OCI-M2 (cell line): Measurements from ENCODE around the gene BPI.
"Not testable (repeated sequence)": the region's sequence is repeated elsewhere in the genome, so short reads cannot be mapped to it uniquely, and the experiment has no call there.

Source experiments
- DNase-seq: peaks from one replicate; lab custom pipeline; 2025; ENCODE audit not compliant: unreplicated experiment; lab: John Stamatoyannopoulos, UW

BPI gene

DNA sequence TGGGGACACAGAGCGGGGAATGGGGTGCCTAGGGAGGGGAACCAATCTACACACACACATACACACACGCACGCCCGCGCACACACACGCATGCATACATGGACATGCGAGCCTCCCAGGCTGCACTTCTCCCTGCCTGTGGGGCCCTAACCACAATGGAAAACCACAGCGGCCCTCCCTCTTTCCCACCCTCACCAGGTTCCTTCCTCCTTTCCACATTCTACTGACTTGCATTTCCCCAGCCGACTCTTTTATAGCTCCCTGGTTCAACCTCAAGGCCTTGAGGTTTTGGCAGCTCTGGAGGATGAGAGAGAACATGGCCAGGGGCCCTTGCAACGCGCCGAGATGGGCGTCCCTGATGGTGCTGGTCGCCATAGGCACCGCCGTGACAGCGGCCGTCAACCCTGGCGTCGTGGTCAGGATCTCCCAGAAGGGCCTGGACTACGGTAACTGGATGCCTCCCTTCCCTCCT, at the start of gene BPI:
Gene BPI (plus strand): TSS at position 249 of the 472 bp plus-strand sequence. CDS start 68 bp downstream, at position 317.
- DNase-seq = no peak

DNA sequence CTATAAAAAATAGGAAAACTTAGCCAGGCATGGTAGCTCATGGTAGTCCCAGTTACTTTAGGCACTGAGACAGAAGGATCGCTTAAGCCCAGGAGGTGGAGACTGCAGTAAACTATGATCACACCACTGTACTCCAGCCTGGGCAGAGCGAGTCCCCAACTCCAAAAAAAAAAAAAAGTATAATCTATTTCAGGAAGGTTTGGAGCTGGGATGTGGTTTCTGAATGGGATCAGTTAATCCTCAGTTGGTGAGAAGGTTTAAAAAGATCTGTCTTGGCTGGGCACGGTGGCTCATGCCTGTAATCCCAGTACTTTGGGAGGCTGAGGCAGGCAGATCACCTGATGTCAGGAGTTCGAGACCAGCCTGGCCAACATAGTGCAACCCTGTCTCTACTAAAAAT, 49.3 kb upstream of the BPI start:
- DNase-seq = not testable (repeated sequence)

DNA sequence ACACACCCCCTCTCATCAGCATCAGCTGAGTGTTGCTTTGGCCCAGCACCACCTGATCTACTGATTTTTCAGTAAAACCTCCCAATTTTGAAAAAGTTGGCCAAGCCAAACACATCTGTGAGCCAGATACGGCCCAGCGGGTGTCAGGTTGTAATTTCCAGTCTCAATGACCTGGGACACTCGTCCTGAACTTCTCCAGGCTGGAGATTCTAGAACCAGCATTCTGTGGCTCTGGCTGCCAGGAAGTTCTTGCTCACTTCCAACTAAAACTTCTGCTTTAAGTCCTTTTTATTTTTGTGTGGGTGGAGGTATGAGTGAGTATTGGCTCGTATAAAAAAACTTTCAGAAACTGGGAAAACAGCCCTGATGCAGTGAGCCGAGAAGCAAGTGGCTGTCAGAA, 48.6 kb upstream of the BPI start:
- no peak for DNase-seq

DNA sequence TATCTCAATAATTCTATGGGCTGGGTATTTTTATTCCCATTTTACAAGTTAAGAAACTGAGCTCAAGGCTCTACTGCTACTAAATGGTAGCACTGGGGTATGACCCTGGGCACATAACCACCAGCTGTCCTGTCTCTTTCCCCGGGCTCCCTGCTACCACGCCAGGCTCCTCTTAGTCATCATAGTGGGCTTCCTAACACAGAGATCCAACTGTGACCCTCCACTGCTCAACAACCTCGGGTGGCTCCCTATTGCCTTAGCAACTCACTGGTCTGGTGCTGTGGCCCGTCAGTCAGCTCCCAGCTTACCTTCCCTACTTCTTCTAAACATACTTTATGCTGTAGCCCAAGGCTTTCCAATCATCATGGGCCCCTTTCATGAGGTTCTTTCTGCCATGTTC, 47.9 kb upstream of the BPI start:
- no peak for DNase-seq

DNA sequence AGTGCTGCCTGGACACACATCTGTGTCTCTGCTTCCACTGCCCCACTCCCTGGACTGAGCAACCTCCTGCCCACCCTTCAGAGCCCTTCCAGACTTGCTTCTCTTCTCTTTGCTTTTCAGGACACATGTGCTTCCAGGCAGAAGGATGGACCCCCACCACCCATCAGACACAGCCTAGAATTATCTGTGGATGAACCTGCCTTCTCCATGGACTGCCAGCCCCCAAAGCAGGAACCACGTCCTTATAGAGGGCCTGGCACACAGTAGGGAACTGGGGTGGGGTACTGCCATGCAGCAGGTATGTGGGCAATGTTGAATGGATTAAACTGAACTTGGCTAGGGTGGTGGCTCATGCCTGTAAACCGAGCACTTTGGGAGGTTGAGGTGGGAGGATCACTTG, 47.0 kb upstream of the BPI start:
- DNase-seq = no peak

DNA sequence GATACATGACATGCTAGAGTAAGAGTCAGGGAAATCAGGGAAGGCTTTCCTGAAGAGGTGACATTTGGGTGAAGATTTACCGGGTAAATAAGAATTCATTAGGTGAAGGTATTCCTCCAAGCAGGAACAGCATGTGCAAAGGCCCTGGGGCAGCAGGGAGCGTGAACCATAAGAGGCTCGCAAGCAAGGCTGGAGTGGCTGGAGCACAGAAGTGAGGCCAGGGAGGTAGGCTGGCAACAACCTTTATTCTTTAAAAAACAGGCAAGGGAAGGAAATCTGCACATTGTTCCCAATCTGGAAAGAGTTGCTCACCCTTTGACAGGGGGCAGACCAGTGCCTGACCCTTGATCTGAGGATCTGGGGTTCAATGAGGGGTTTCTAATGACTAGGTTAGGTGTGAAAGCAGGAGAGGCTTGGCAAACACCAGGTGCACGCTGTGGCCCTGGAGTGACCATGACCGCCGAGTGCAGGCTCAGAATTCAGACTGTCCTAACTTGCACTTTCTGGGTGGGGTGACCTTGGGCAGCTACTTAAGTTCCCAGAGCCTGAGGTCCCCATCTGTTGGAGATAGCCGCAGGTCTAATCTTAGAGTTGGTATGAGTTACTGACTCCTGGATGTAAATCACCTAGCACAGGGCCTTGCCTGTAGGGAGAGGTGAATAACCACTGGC, 45.3 kb upstream of the BPI start:
- DNase-seq = no peak

DNA sequence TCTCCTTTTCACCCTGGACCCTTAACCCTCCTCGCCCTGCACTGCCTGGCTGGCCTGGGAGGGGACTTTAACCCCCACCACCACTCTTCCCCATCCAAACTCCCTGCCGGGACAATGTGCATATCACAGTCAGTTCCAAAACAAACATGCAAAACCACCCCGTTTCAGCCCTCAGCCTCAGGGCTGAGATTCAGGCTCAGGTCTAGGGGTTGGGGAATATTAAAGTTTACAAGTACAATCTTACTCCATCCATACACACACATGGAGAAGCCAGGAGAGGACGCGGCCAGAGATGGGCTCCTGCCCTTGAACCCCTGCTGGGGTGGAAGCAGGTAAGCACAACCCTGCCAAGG, 44.0 kb upstream of the BPI start:
- no peak for DNase-seq

DNA sequence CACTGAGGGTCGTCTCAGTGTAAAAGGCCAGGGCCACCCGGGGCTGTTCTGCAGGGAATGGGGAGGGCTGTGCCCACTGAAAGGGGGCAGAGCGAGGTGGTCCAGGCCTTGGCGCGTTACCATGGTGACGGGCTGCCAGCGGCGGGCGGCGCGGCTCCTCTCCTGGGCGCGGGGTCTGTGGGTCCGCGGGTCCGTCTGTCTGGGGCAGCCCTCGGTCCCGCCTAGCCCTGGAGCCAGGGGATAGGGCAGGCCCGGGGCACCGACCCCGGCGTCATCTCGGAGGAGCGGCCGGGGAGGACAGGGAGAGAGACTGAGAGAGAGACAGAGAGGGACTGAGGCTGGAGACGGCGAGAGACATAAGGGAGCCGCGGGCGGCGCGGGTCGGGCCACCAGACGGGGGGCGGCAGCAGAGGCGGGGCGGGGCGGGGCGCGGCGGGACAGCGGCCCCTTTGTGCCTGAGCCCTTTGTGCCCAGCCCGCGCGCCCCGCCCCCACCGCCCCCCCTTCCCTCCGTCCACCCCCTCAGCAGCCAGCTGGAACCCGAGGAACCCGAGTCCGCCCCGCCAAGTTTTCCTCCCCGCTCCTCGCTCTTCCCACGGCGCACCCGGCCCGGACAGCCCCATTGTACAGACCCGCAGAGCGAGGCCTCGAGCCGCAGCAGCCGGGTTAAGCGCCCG, 43.4 kb upstream of the BPI start, which contains the start of gene KIAA1755:
Gene KIAA1755 (minus strand): TSS at position 358 of the 676 bp plus-strand sequence. CDS start 235 bp downstream, at position 123.
- no peak for DNase-seq

DNA sequence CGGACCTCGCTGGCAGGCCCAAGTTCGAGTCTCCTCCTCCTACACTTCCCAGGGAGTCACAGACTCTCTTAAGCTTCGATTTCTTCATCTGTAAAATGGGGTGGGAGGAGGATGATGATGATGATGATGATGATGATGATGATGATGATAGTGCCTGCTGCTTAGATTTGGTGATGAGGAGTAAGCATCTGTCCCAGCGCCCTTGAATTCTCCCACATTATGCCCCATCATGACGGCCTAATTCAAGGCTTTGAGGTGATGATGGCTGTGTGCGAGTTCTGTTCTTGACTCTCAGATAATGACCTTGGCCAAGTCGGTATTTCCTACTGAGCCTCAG, 42.9 kb upstream of the BPI start:
- no peak for DNase-seq

DNA sequence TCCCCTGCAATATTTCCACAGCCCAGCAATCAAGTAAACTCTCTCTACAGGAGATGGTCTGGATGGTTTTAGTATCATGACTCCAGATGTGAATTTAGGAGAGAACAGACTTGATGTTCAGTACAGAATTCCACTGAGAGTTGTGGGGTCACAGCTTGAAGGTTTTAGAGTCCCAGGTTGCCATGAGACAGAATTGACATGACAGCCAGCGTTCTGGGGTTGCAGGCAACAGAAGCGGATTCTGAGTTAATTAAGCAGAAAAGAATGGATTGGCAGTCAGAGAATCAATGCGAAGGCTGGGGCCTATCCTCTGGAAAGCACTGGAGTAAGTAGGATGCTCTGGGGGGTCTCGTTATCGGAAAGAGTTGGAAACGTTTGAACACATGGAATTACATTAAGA, 41.0 kb upstream of the BPI start:
- DNase-seq = no peak

DNA sequence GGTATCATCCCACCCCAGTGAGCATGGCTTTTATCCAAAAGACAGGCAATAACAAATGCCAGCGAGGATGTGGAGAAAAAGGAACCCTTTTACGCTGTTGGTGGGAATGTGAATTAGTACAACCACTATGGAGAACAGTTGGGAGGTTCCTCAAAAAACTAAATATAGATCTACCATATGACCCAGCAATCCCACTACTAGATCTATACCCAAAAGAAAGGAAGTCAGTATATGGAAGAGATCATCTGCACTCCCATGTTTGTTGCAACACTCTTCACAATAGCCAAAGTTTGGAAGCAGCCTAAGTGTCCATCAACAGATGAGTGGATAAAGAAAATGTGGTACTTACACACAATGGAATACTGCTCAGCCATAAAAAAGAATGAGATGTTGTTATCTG, 37.5 kb upstream of the BPI start:
- no peak for DNase-seq

DNA sequence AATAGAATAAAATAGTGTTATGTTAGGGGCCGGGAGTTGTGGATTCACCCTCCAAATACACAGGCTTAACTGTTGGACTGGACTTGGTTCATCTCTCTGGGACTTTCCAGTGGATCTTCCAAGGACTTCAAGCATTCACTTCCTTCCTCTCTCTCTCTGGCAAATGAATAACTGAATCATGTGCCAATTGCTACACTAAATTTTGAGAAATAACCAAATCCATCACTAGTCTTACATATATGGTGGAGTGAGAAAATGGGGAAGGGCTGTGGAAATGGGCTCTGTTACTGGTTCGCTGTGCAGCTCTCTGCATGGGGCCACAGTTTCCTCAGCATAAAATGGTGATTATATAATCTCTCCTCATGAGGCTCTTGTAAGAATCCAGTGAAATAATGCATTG, 36.7 kb upstream of the BPI start:
- DNase-seq = no peak

DNA sequence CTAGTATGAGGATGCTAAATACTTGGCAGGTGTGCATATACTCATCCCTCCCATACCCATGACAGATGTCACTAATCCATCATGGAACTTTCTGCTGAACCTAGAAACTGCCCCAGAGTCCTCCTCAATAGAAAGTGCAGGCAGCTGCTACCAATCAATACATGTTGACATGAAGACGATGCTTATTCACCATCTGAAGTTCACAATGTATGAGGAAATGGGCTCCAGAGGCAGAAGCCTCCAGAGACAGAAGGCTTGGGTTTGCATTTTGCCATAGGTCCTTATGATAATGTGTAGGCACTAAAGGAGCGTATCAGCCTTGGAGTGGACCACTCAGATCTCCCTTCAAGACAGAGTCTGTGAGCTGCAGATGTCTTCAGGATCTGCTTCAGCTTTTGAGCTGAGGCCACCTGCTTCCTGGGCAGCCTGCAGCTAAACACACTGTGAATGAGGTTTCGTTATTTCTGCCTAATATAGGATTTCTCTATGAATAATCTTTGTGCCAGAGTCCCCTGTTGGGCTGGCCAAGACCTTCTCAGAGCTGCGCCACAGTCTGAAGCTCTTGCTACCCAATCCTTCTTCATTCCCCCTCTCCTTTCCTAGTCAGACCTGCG, 35.9 kb upstream of the BPI start:
- DNase-seq = no peak

DNA sequence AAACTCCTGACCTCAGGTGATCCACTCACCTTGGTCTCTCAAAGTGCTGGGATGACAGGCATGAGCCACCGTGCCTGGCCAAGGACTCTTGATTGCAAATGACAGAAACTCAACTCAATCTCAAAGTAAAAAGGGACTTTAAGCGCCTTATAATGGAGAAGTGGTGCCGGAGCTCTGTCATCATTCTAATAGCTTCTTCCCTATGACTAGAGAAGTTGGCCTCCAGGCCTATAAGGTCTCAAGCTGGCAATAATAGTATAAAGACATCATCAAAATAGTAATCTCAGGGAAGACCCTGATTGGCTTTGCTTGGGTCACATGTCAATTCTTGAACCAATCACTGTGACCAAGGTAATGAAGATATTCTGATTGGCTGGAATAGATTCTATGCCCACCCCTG, 34.9 kb upstream of the BPI start:
- DNase-seq = no peak

DNA sequence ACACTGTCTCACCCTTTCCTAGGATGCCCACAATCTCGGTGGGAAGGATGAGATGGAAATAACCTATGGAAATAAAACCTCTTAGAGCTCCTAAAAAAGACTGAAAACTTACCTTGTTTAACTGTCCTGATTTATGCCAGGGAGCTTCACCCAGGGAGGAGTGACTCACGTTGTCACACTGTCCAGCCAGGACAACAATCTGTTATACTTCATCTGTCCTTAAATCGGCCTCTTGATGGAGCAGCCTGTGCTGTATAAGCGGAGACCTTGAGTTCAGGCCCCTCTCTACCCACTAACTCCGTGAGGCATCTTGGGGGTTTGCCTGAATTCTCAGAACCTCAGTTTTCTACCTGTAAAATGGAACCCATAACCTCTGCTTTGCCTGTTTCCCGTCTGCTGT, 34.2 kb upstream of the BPI start:
- DNase-seq = no peak

DNA sequence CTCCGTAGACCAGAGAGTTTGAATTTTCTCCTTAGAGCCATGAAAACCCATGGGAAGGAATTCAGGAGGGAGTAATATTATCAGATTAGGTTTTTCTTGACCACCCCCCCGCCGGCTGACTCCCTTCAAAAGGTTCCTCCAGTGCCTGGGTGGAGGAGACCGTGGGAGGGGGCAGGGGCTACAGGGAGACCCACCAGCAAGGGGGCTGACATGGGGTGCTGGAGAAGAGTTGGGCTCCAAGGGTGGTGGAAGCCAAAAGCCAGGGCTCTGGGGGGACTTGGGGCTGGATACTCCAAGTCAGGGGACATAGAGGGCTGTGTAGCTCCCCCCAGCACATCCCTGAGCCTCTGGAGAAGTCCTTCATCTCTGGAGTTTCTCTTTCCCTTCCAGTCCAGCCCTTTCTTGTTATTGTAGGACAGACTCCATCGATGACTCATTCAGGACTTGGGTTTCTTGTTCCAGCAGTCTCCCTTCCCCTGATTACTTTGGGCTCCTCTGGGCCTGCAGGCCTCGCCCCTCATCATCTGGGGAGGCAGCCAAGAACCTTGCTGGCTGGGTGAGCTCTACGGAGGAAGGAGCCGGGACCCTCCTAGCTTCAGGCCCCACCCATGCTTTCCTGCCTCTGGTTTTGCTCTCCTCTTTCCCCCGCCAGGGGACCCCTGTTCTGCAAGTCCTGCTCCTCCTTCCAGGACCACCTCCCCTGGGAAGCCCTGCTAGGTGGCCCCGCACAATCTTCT, 32.9 kb upstream of the BPI start:
- DNase-seq = no peak

DNA sequence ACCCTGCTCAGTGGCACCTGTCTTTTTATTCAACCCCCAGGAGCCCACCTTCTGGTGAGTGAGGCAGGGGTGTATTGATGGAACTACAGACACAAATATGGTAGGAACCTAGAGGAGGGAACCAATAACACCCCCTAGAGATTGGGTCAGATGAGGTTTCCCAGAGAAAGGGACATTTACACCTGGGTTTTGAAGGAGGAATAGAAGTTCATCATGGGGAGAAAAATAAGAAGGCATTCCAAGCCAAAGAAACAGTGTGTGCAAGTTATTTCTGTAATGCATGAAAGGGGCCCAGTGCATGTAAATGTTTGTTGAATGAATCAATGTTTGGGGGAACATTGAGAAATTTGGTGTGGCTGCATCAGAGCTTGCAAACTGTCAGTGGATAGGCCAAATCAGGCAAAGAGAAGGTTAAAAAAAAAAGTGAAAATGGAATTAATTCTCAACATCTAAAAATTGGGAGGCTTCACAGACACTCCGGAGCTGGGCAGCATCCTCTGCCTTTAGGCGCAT, 32.3 kb upstream of the BPI start:
- DNase-seq = no peak

DNA sequence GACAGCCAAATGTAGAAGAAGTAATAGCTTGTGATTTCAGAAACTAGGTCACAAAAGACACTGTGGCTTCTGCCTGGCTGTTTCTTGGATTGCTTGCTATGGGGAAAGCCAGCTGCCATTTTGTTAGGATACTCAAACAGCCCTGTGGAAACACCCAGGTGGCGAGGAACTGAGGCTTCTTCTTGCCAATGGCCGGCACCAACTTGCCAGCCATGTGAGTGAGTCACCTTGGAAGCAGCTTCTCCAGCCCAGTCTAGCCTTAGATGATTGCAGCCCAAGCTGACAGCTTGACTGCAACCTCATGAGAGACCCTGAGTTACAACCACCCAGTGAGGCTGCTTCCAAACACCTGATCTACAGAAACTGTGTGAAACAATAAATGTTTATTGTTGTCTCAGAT, 31.6 kb upstream of the BPI start:
- no peak for DNase-seq

DNA sequence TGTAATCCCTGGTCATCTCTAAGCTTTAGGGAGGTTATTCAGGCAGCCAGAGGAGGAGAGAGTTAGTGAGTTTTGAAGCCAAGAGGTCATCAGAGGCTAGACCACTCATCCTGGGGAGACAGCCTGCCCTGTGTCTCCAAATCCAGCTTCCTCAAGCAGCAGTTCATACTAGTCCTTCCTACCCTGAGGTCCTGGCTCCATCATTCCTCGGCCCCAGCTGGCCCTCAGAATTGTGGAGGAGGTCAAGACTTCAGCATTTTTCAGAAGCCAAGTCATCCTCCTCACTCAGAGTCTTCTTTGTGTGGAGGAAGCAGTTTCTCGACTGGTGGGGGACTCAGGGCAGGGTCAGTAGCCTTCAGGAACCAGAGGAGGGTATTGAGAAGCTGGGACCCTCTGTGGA, 31.0 kb upstream of the BPI start:
- no peak for DNase-seq

DNA sequence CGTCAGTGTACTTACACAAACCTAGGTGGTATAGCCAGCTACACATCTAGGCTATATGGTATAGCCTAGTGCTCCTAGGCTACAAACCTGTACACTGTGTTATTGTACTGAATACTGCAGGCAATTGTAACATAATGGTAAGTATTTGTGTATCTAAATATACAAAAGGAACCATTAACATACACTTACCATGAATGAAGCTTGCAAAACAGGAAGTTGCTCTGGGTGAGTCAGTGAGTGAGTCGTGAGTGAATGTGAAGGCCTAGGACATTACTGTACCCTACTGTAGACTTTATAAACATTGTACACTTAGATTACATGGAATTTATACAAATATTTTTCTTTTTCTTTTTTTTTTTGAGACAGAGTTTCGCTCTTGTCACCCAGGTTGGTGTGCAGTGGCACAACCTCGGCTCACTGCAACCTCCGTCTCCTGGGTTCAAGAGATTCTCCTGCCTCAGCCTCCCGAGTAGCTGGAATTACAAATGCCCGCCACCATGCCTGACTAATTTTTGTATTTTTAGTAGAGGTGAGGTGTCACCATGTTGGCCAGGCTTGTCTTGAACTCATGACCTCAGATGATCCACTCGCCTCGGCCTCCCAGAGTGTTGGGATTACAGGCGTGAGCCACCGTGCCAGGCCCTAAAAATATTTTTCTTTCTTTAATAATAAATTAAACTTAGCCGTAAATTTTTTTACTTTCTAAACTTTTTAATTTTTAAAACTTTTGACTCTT, 28.0 kb upstream of the BPI start:
- DNase-seq = no peak

DNA sequence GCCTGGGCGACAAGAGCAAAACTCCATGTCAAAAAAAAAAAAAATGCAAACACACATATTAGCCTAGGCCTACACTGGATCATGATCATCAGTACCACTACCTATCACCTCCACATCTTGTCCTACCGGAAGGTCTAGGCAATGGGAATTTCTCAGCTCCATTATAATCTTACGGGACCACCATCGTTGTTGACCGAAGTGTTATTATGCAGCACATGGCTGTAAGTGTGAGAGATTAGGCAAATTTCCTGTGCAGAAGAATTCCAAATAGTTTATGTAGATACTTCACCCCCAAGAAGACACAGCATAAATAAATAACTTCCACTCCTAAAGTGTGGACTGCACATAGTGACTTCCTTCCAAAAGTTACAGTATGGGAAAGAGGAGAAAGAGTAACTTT, 26.7 kb upstream of the BPI start:
- no peak for DNase-seq
